ENCODE measurements around the gene PIK3CB. TPM values are rescaled to one million over a fixed set of nuclear protein-coding genes. Genes with fewer than 3 reads are reported as not detected.
"Not testable (repeated sequence)": the region's sequence is repeated elsewhere in the genome, so short reads cannot be mapped to it uniquely, and the experiment has no call there.

The PIK3CB gene
- total RNA-seq, 1 donor from 2014 or later = 28.9 TPM

DNA sequence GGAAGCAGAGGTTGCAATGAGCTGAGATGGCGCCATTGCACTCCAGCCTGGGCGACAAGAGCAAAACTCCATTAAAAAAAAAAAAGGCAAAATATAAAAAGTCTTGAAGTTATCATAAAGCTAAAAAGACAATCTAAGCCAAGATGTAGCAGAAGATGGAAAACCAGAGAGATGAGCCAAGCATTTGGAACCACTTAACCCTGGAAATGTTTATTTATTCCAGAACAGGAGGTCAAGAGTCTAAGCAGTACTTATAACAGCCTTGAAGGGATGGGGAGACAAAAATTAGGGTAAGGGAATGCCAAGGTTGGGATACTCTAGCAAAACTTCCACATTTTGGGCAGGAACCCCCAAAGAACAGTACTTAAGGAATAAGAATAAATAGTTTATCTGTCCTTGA lies 196.1 kb downstream of the PIK3CB start:
- DNase-seq (ENCODE audit: low spot score in 2 of 2) (no peak), FAIRE-seq (no peak)

DNA sequence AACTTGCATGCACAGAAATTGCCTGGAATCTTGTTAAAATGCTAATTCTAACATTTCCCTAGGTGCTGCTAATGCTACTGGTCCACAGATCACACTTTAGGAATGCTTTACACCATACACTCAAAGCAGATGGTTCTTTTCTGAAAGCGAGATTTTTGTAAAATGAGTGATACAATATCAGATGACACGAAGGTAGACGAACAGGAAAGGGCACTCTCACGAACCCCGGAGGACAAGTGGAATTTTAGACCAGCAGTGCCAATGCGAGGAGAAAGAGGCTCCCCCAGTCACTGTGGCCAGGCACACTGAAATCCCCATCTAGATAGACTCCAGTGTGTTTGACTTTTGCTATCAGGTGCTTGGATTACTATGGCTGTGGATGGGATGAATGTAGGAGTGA lies 205.2 kb downstream of the PIK3CB start:
- FAIRE-seq (no peak), DNase-seq (ENCODE audit: low spot score in 2 of 2) (no peak)

DNA sequence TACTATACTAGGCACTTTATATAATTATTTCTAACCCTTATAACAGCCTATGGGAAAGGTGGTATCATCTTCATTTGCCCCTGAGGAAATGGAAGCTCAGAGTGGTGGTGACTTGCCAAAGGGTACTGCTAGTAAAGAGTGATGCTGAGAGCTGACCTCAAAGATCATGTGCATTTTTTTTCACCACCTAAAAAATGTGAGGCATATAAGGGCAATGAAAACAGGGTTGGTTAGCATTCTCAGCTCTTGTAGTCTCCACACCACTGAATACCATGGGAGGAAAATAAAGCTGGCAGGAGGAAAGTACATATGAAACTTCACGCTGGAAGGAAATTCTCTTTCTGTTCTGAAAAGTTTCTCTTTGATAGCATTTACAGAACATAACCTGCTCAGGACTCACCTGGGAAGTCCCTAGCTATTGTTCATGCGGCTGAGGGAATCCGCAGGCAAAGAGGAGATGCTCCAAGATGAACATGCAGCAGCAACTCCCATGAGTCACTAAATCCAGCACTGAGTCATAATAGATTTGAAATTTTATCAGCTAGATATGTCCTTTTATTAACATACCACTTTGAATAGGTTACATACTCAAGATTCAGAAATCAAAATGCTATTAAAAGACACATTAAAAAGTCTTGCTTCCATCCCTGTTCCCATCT lies 208.9 kb downstream of the PIK3CB start:
- no peak for DNase-seq (ENCODE audit: low spot score in 2 of 2)

DNA sequence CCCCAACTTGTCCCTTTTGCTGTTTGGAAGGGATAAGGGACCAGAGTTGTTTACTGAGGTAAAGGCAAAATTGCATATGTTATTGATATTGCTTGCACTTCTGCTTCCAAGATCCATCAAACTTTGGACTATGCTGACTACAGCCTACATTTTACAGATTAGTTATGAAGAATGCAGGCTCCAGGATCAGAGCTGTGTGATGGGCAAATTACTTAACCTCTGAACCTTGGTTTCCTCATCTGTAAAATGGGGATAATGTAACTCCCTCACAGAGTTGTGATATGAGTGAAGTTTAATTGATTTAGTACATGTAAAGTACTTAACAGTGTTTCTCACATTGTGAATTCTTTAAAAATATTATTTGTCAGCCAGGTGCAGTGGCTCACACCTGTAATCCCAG lies 210.2 kb downstream of the PIK3CB start:
- FAIRE-seq (no peak), DNase-seq (ENCODE audit: low spot score in 2 of 2) (no peak)

More for the DNA sequence above, 208.9 kb downstream of the PIK3CB start:
- no peak for FAIRE-seq

DNA sequence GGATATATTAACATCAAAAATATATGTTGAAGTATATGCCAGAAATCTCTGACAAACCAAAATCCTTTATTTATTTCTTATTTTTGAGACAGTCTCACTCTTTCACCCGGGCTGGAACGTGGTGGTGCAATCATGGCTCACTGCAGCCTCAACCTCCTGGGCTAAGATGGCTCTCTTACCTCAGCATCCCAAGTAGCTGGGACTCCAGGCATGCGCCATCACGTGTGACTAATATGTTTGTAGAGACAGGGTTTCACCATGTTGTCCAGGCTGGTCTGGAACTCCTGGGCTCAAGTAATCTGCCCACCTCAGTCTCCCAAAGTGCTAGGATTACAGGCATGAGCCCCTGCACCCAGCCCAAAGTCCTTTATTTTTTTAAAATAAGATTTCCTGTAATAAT lies 214.3 kb downstream of the PIK3CB start:
- FAIRE-seq (no peak), DNase-seq (ENCODE audit: low spot score in 2 of 2) (no peak)

DNA sequence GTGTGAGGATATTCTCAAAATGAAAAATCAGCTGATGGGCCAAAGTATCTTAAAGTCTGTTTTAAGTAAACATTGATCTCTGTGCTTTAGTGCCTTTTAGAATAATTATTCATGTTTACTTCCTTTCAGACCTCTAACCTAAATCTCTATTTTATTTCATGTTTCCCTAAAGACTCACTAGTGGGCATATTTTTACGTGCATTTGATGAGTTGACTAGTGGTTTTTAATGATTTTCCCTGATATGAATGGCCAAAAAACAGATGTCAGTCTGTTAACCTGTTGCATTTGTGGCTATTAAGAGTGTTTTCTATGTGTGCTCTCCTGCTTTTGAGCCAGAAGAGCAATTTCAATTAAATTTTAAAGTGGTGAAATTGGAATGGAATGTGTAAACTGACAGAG lies 219.3 kb downstream of the PIK3CB start:
- no peak for DNase-seq (ENCODE audit: low spot score in 2 of 2)
- no peak for FAIRE-seq

DNA sequence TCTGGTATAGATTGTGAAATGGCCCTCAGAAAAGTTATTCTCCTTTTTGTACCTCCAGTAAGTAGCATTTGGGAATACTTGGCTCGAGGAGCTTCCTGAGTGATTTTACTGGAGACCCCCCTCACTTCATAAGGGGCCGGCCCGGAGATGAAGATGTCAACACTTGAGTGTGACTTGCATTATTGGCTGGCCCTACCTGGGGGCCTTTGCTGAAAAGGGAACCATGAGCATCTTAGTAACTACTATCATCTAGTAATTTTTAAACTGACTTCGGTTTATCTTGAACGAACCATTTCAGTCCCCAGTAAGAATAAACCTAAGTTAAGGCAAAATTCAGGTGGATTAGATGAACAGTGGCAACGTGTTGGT lies 224.8 kb downstream of the PIK3CB start:
- FAIRE-seq = no peak
- no peak for DNase-seq (ENCODE audit: low spot score in 2 of 2)

DNA sequence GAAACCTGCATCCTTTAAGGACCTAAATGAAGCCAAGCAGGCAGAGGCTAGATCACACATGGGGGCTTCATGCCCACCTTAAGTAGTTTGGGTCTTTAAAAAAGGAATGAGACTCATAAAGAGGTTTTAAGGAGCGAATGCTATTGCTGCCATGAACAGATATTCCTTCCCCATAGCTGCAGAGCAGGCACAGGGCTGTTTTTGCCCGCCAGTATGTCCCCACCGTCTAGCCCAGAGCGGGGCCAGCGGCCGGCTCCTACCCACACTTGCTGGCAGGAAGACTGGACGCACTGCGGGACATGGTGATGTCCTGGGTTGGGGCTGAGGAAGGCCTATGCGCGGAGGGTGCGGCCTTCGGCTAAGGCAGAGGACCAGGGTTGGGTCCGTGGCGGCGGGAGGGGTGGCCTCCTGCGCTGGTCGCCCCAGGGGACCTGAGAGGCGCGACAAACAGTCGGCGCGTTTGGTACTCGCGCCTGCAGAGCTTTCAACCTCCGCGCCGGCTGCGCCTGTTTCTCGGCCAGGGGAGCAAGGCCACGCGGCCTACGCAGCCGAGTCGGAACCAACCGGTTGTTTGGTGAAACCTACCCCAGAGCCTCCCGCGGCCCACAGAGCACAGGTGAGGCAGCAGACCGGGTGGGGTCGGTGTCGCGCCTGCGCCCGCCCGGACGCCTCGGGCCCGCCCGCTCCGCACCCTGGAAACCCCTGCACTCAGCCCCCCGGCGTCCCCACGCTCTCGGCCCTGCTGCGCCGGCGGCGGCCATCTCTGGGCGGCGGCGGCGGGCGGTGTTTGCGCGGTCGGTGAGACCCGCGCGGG lies 226.2 kb downstream of the PIK3CB start, which contains the start of gene FAIM:
Gene FAIM, plus strand, starts transcription at position 450 of the 814 bp plus-strand sequence. CDS start 10,956 bp downstream, outside the sequence.
- FAIRE-seq (no peak), DNase-seq (ENCODE audit: low spot score in 2 of 2) (peak; percentile 60 to 71)

DNA sequence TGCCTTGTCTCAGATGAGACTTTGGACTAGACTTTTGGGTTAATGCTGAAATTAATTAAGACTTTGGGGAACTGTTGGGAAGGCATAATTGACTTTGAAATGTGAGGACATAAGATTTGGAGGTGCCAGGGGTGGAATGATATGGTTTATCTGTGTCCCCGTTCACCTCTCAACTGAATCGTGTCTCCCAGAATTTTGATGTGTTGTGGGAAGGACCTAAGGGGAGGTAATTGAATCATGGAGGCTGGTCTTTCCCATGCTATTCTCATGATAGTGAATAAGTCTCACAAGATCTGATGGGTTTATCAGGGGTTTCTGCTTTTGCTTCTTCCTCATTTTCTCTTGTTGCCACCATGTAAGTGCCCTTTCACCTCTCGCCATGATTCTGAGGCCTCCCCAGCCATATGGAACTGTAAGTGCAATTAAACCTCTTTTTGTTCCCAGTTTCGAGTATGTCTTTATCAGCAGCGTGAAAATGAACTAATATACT lies 230.6 kb downstream of the PIK3CB start:
- not testable (repeated sequence) for DNase-seq (ENCODE audit: low spot score in 2 of 2); FAIRE-seq

Other genes starting within 250 kb of the PIK3CB start
- 89.7 TPM for gene CEP70, start 240.7 kb downstream of the PIK3CB start, total RNA-seq
- 26.9 TPM for gene FAIM, start 226.2 kb downstream of the PIK3CB start, total RNA-seq
- gene FOXL2, start 112.2 kb upstream of the PIK3CB start, total RNA-seq = under 0.01 TPM
- 0.41 TPM for gene FOXL2NB, start 112.3 kb upstream of the PIK3CB start, total RNA-seq
- not detected for gene PRR23A, start 171.3 kb upstream of the PIK3CB start, total RNA-seq
- not detected for gene PRR23B, start 186.0 kb upstream of the PIK3CB start, total RNA-seq
- gene PRR23C, start 210.0 kb upstream of the PIK3CB start, total RNA-seq = not detected

All from frontal cortex (tissue), 4 donors.